Body of pancreas (tissue), 4 donors: ENCODE data around the gene SSRP1. TPM values are rescaled to one million over a fixed set of nuclear protein-coding genes. Genes with fewer than 3 reads are reported as not detected.

Experiments used
- ATAC-seq: fragments of 150-250 bp; one replicate; pipeline ENCODE4 v1.9.1; 2016
- DNase-seq, 4 donors: peaks; one replicate each; pipeline ENCODE4 v3.0.0-alpha.2; 2019
- H3K27ac ChIP-seq, 4 donors: fragments of 200-600 bp; sonication (generic); 1 replicate in 3 of 4; 2 replicates in 1 of 4; pipeline versions ENCODE4 v1.5.1 to v1.6.1; 2016 to 2019; ENCODE audit warnings: mild to moderate bottlenecking in 1 of 4, mixed read lengths in 1 of 4, moderate library complexity in 1 of 4
- H3K27me3 ChIP-seq, 2 donors: fragments of 200-600 bp; sonication (generic); one replicate each; pipeline ENCODE4 v1.6.0; 2016; ENCODE audit warnings: mild to moderate bottlenecking in 1 of 2
- H3K36me3 ChIP-seq, 2 donors: fragments of 200-600 bp; sonication (generic); replicated peaks in 1 of 2; 2 replicates each; pipeline ENCODE4 v1.5.1; 2016; ENCODE audit warnings: low read depth in 2 of 2; ENCODE audit not compliant: insufficient read depth in 1 of 2
- H3K4me1 ChIP-seq: fragments of 200-600 bp; sonication (generic); one replicate; pipeline ENCODE4 v1.6.0; 2016
- H3K4me3 ChIP-seq, 2 donors: fragments of 200-600 bp; sonication (generic); 1 replicate in 1 of 2; 2 replicates in 1 of 2; pipeline ENCODE4 v1.5.1; 2016 to 2019
- H3K9me3 ChIP-seq, 3 donors: fragments of 200-600 bp; sonication (generic); 1 replicate in 2 of 3; 2 replicates in 1 of 3; pipeline ENCODE4 v1.5.1; 2016
- CTCF ChIP-seq, 7 experiments: fragments of 450-650 bp in 4 of 7; fragments of 200-600 bp in 3 of 7; sonication (generic) in 3 of 7; IDR thresholded peaks; one replicate each; pipeline ENCODE4 v1.5.1; 2016 to 2019; ENCODE audit warnings: antibody characterized with exemption in 7 of 7
- POLR2A ChIP-seq, 3 donors: fragments of 450-650 bp; IDR thresholded peaks; one replicate each; pipeline ENCODE4 v1.6.1; 2016; ENCODE audit warnings: antibody characterized with exemption in 3 of 3, mild to moderate bottlenecking in 2 of 3
- WGBS, 2 donors: methylation state at CpG; one replicate each; pipeline ENCODE4 v1.1.5; 2017; 5-methylcytosine and 5-hydroxymethylcytosine counted together
- intact Hi-C: fragments of 100-400 bp; cut with DNase I; formaldehyde crosslinking; loops from one replicate; pipeline ENCODE4 v1.15.1; 2023
- total RNA-seq, 2 donors: library from RNA; depleted of rRNA; stranded (reverse); fragments of >200 nt; gene quantifications; one replicate each; pipeline ENCODE4 v1.1.0, GENCODE V29; 2016

SSRP1 gene, protein sequence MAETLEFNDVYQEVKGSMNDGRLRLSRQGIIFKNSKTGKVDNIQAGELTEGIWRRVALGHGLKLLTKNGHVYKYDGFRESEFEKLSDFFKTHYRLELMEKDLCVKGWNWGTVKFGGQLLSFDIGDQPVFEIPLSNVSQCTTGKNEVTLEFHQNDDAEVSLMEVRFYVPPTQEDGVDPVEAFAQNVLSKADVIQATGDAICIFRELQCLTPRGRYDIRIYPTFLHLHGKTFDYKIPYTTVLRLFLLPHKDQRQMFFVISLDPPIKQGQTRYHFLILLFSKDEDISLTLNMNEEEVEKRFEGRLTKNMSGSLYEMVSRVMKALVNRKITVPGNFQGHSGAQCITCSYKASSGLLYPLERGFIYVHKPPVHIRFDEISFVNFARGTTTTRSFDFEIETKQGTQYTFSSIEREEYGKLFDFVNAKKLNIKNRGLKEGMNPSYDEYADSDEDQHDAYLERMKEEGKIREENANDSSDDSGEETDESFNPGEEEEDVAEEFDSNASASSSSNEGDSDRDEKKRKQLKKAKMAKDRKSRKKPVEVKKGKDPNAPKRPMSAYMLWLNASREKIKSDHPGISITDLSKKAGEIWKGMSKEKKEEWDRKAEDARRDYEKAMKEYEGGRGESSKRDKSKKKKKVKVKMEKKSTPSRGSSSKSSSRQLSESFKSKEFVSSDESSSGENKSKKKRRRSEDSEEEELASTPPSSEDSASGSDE
- total RNA-seq: 10 to 100 TPM; 44.2 to 51.9 TPM

- 0% methylated on average over 8 to 67 of the region's 69 CpGs for WGBS, 2 donors
- Histone ChIP-seq H3K27ac (peak within 1 kb of the TSS; percentile 70 to 87 (median 80)), H3K36me3 (peaks cover 0 to 12% of the 10 kb centered on the region in 2 donors), H3K27me3 (no peaks in the 10 kb centered on the region), H3K9me3 (no peaks in the 10 kb centered on the region), H3K4me3 (peak within 1 kb of the TSS; percentile 79), H3K4me1 (peaks cover 19% of the 10 kb centered on the region)
- peak; percentile 97 for ATAC-seq
- intact Hi-C loops: no loop called here
- TF ChIP-seq POLR2A (IDR thresholded peaks at IDR 0.05): peak; percentile 10 to 77 (median 73)
- peak in 1 of 7 experiments; percentile 12 for TF ChIP-seq CTCF (IDR thresholded peaks at IDR 0.05)
- DNase-seq: peak; percentile 85 to 91 (median 88)
Measured at GRCh38 chr11:57335343-57336110, at the start of gene SSRP1. Gene SSRP1 (minus strand): TSS chr11:57335892. CDS start chr11:57335121, 771 bp downstream.

DNA sequence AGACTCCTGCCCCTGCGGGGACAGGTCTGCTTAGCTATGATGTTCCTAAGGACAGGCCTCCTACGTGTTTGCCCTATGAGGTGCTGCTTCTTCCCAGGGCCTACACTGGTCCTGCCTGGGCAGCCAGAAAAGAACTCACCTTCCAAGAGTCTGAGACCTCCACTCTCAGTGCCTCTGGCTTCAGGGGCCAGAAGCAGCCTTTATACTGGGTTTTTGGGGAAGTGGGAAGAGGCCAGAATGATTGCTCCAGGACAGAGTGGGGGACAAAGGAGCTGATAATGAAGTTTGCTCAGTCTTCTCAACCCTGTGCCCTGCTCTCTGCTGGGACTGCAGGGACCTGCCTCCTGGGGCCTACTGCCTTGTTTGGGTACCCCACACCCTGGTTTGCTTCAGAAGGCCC lies 45.3 kb upstream of the SSRP1 start, which contains the start of gene PRG3:
TSS of gene PRG3 (minus strand) at position 176 of the 400 bp plus-strand sequence. CDS start 442 bp downstream, outside the sequence.
- no peaks in the 10 kb centered on the region for H3K36me3 ChIP-seq
- no peak for DNase-seq
- H3K4me1 ChIP-seq: no peaks in the 10 kb centered on the region
- no peak within 1 kb of the TSS for H3K27ac ChIP-seq
- no peaks in the 10 kb centered on the region for H3K9me3 ChIP-seq
- no peaks in the 10 kb centered on the region for H3K27me3 ChIP-seq
- 75 to 100% methylated on average over 2 of the region's 2 CpGs for WGBS, 2 donors
- no peak for TF ChIP-seq POLR2A (IDR thresholded peaks at IDR 0.05)
- TF ChIP-seq CTCF (IDR thresholded peaks at IDR 0.05): no peak
- no peak within 1 kb of the TSS for H3K4me3 ChIP-seq
- intact Hi-C loops: no loop called here
- no peak for ATAC-seq

DNA sequence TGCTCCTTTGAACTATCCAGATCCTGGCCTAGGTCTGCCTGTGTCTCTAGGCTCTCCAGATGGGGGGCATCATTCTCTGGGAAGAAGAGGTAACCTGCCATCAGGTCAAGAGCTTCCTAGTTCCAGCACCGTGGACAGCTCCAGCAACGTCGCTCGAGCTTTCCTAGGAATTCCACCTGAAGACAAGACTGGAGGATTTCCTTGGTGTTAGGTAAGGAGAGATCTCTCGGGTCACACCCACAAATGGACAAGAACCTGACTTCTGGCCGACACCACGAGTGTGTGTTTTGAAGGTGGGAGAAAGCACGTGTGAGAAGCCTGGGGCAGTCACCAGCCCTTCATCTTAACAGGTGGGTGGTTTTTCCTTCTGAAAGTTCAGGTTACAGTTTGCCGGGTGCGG lies 44.0 kb upstream of the SSRP1 start:
- 21 to 32% methylated on average over 9 to 10 of the region's 10 CpGs for WGBS, 2 donors
- H3K9me3 ChIP-seq: no peaks in the 10 kb centered on the region
- DNase-seq (no peak), ATAC-seq (no peak)
- intact Hi-C loops: no loop called here
- H3K4me1 ChIP-seq: no peaks in the 10 kb centered on the region
- H3K4me3 ChIP-seq: no peak overlapping the region
- no peaks in the 10 kb centered on the region for H3K36me3 ChIP-seq
- no peak for TF ChIP-seq CTCF (IDR thresholded peaks at IDR 0.05)
- TF ChIP-seq POLR2A (IDR thresholded peaks at IDR 0.05): no peak
- no peak overlapping the region for H3K27ac ChIP-seq
- no peaks in the 10 kb centered on the region for H3K27me3 ChIP-seq

- DNase-seq (no peak), ATAC-seq (no peak)
- Histone ChIP-seq H3K27me3 (no peaks in the 10 kb centered on the region), H3K4me3 (no peak overlapping the region), H3K4me1 (no peaks in the 10 kb centered on the region), H3K27ac (no peak overlapping the region), H3K9me3 (no peaks in the 10 kb centered on the region), H3K36me3 (no peaks in the 10 kb centered on the region)
- intact Hi-C loops: no loop called here
- no peak for TF ChIP-seq CTCF (IDR thresholded peaks at IDR 0.05)
- TF ChIP-seq POLR2A (IDR thresholded peaks at IDR 0.05): no peak
Measured at GRCh38 chr11:57378186-57378585, 42.5 kb upstream of the SSRP1 start.
